Stimulated activated CD8-positive, alpha-beta memory T cell treated with anti-CD3 and anti-CD28 coated beads, Interleukin-12 subunit alpha, Interleukin-12 subunit beta, amount 100 ng/mL, for 1 hour (primary cell): Measurements from ENCODE around the gene GPR141.

Experiments used
- DNase-seq: peaks from one replicate; pipeline ENCODE4 v3.0.0-alpha.2; 2020; ENCODE audit warnings: low read depth

GPR141 gene

DNA sequence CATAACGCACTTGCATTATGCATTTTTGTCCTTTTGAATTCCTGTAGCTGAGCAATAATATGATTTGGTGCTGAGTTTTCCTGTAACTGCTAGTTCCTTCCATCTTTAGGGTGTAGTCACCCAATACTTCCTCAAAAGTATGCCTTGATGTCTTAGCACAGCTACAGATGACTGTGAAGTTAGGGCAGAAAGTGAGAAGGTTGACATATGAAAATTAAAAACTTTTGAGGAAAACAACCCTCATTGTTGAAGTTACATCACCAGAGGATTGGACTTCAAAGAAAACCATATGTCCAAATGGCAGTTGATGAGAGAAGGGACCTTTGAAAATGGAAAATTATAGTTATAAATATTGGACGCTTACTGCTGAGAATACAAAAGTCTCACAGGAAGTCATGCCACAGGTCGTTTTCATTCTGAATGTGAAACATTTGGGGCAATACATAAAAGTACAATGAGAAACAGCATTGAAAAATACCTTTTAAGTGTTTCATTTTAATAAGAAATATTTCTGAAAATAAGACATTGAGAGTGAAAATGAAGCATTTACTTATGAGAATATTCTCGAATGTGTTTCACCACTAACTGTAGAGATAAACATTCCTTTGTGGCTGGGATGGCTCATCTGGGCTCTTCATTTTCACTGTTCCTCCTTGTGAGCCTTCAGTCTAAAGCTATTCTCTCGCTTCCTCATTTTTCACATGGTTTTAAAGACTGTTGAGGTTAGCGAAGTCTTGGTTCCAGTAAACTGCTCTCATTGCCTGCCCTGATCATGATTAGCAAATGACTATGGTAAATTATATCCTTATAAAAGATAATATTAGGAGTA lies 103.4 kb downstream of the GPR141 start:
- no peak for DNase-seq
